Measurements from ENCODE around the gene DLL4.

The DLL4 gene

DNA sequence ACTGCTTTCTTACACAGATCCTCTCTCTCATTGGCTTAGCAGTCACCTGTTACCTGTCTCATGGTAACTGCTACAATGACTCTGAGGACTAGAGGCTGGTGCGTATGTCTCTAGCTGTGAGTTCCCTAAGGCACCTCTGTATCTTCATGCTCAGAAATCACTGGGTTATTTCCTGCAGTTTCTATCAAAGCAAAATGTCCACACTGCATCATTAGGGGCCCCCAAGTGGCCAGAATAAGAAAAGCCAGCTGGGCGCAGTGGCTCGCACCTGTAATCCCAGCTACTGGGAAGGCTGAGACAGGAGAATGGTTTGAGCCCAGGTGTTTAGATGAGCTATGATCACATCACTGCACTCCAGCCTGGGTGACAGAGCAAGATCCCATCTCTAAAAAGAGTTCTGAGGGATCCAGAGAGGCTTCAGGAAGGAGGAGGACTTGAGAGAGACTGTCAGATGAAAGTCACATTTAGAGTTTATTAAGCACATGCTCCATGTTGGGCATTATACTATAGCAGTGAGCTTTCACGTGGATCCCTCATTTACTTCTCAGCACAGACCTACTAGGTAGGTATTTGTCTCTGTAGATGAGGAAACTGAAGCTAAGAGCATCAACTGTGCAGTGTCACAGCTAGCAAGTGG is 37.2 kb upstream of the DLL4 start:
- TF ChIP-seq, protein P1, sequence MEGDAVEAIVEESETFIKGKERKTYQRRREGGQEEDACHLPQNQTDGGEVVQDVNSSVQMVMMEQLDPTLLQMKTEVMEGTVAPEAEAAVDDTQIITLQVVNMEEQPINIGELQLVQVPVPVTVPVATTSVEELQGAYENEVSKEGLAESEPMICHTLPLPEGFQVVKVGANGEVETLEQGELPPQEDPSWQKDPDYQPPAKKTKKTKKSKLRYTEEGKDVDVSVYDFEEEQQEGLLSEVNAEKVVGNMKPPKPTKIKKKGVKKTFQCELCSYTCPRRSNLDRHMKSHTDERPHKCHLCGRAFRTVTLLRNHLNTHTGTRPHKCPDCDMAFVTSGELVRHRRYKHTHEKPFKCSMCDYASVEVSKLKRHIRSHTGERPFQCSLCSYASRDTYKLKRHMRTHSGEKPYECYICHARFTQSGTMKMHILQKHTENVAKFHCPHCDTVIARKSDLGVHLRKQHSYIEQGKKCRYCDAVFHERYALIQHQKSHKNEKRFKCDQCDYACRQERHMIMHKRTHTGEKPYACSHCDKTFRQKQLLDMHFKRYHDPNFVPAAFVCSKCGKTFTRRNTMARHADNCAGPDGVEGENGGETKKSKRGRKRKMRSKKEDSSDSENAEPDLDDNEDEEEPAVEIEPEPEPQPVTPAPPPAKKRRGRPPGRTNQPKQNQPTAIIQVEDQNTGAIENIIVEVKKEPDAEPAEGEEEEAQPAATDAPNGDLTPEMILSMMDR (IDR thresholded peaks at IDR 0.05; ENCODE audit: low read depth, low read length): peak; percentile 79
- peak; percentile 60 to 67 for DNase-seq (ENCODE audit: low read depth in 2 of 2)

DNA sequence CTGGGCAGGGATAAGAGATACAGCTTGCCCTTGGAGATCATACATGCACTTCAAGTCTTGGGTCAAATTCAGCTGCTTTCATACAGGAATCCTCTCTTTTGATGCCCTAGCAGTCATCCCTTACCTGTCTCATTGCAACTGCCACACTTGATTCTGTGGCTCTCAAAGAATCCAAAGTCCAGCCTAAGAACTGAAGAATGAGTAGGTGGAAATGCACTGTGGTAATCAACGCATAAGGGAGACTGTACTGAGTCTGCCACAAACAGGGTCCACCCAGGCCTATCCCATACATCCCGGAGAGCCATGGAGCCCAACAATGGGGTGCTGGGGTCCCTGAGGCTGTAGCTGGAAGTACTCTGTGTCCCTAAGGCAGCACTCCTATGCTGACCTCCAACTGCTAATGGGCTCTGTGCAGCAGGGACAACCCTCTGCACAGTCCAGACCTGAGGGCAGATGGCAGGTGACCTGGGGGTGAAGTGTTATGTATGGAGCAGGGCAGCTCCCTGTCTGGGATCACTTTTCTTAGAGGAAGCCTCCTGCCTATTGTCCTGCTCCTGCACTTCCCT is 36.6 kb upstream of the DLL4 start:
- DNase-seq (ENCODE audit: low read depth in 2 of 2): no peak
- no peak overlapping the region for H3K4me3 ChIP-seq (replicated peaks in 1 of 2; ENCODE audit: low read depth in 2 of 2, low read length in 2 of 2)
- TF ChIP-seq, protein P1 (IDR thresholded peaks at IDR 0.05; ENCODE audit: low read depth, low read length): no peak

More for the DNA sequence above, 37.2 kb upstream of the DLL4 start:
- no peak overlapping the region for H3K4me3 ChIP-seq (replicated peaks in 1 of 2; ENCODE audit: low read depth in 2 of 2, low read length in 2 of 2)

DNA sequence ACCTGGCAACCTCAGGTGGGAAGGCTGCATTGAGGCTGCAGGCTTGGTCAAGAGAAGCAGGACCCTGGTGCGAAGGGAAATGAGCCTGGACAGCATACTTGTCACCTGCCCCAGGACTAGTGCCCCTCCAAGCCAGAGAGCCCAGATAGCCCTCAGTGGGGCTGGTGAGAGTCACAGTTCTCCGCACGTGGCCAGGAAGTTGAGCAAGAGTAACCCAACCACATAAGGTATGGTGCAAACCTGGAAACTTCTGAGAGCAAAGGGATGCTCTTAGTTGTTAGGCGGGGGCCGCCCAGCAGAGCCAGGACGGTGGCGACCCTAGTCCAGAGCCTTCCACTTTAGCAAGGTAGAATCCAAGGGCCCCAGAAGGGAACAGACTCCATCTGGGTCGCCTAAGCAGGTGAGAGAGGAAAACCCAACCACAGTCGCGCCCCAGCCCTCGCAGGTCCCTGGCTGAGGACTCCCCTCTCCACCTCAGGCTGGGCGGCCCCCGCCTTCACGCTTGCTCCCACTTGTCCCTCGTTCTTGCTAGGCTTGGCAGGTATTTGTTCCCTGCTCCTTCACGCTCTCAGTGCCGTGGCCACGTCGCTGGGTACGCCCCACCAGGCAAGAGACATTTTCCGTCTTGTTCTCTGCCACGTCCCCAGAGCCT is 36.0 kb upstream of the DLL4 start:
- peak in 1 of 2 donors; percentile 26 for DNase-seq (ENCODE audit: low read depth in 2 of 2)
- TF ChIP-seq, protein P1 (IDR thresholded peaks at IDR 0.05; ENCODE audit: low read depth, low read length): no peak

DNA sequence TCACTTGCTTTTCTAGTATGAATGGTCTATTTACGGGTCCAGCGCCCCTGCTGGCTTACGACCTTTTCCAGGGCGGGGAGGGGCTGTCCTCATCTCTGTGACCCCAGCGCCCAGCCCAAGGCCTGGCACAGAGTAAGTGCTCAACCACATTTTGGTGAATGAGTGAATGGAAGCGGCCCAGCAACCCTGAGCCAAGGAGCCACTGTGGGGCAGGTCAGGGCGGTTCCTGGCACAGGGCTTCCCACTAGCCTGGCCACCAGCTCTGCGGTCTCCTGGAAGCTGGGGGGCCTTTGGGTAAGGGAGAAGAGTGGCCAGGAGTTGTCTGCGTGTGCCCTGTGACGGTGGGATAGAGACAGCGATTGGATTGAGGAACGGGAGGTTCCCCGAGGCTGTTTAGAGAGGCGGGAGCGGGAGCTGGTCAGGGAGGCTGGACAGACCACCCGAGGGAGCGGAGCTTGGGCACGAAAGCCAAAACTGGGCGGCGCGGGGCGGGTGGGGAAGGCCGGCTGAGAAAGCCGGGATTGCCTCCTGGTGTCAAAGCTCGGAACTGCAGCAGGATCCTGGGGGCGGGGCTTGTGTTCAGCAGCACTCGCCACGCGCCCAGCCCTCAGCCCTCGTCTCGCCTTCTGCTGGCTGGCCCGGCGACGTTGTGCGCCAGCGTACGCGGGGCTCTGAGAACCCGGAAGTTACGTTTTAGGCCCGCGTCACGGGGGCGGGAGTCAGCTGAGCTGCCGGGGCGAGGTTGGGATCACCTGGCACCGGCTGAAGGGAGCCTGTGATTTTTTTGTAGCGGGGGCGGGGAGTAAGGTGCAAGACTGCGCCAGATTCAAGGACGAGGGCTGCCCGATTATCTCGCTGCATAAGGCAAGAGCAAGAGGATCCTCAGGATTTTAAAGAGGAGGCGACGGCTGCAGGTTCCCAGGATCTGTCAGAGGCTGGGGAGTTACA is 35.1 kb upstream of the DLL4 start, which contains the start of gene VPS18:
VPS18 (plus strand) TSS at position 718 of the 948 bp plus-strand sequence. CDS start 319 bp downstream, outside the sequence.
- TF ChIP-seq, protein P1 (IDR thresholded peaks at IDR 0.05; ENCODE audit: low read depth, low read length): peak; percentile 92
- peak within 1 kb of the TSS; percentile 93 to 95 for H3K4me3 ChIP-seq (replicated peaks in 1 of 2; ENCODE audit: low read depth in 2 of 2, low read length in 2 of 2)

More for the DNA sequence above, 36.0 kb upstream of the DLL4 start:
- H3K4me3 ChIP-seq (replicated peaks in 1 of 2; ENCODE audit: low read depth in 2 of 2, low read length in 2 of 2): no peak overlapping the region

DNA sequence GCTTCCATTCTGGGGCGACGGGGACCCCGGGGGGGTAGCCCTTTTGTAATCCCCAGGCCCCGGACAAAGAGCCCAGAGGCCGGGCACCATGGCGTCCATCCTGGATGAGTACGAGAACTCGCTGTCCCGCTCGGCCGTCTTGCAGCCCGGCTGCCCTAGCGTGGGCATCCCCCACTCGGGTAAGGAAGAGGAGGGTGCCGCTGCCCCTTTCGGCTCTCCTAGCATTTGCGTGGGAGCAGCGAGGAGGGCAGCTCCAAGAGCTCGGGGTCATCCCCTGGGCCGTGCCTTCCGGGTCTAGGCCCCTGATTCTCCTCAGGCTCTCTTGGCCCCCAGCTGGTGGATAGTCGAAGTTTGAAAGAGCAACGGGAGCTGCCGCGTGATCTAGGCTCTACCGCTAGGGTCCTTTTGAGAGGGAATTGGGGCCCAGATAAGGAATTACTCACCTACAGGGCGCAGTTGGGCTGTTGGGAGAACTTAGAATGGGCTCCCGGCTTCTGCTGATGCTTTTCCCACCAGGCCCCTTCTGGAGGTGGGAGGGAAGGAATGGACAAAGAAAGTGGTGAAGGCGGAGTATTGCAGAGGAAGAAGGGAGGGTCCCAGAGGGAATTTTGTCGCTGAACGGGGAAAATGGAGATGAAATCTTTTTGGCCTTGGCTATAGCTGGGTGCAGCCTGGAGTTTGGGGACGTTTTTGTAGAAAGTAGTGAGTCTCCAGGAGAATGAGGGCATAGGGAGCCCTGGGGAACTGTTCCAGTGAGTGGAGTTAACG is 34.3 kb upstream of the DLL4 start:
- peak overlapping the region; percentile 93 to 95 for H3K4me3 ChIP-seq (replicated peaks in 1 of 2; ENCODE audit: low read depth in 2 of 2, low read length in 2 of 2)
- peak; percentile 76 to 80 for DNase-seq (ENCODE audit: low read depth in 2 of 2)
- TF ChIP-seq, protein P1 (IDR thresholded peaks at IDR 0.05; ENCODE audit: low read depth, low read length): peak; percentile 76

More for the DNA sequence above, 35.1 kb upstream of the DLL4 start, which contains the start of gene VPS18:
- DNase-seq (ENCODE audit: low read depth in 2 of 2): peak; percentile 98
